Colon (tissue), 2 donors: ENCODE measurements around the gene BCAS1.
"Not testable (repeated sequence)": the region's sequence is repeated elsewhere in the genome, so short reads cannot be mapped to it uniquely, and the experiment has no call there.

Source experiments
- FAIRE-seq: peaks from 2 replicates; lab custom pipeline; 2012; peaks lifted over from hg19 to GRCh38; lab: Jason Lieb, UNC
- donor health status: control.
- donor health status: control.

BCAS1 gene

GRCh38 chr20:54015496-54015895 is 54.9 kb downstream of the BCAS1 start:
- FAIRE-seq = no peak

DNA sequence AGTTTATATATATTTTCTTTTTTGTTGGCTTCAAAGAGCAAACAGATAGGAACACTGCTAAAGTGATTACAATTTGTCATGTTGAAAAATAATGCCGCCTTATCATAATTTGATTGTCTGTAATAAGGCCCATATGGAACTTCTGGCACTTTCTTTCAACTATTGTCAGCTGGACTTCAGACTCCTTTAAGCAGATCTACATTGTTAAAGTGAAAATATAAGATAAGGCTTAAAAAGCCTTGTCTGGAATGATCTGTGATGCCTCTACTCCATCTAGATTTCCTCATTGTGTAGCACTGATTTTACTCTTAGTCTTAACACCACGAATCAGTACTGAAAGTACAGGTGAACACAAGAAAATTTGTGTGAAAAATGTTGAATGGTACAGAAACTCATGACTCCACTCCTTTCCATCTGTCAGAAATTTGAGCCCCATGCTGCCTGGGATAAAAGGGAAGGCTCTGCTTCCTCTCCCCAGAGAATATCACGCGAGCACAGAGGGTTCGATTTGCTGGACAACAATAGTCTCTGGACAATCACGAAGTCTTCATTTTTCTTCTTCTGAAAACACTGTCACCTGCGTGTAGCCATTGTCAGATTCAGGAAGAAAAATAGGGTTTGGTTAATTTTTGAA is 56.0 kb downstream of the BCAS1 start:
- no peak for FAIRE-seq

GRCh38 chr20:54013471-54013870 is 56.9 kb downstream of the BCAS1 start:
- FAIRE-seq = no peak

GRCh38 chr20:54011346-54011745 is 59.0 kb downstream of the BCAS1 start:
- no peak for FAIRE-seq

- FAIRE-seq = not testable (repeated sequence)
Observed at GRCh38 chr20:54006216-54006615, 64.2 kb downstream of the BCAS1 start.

- no peak for FAIRE-seq
Observed at GRCh38 chr20:54005524-54005923, 64.9 kb downstream of the BCAS1 start.

DNA sequence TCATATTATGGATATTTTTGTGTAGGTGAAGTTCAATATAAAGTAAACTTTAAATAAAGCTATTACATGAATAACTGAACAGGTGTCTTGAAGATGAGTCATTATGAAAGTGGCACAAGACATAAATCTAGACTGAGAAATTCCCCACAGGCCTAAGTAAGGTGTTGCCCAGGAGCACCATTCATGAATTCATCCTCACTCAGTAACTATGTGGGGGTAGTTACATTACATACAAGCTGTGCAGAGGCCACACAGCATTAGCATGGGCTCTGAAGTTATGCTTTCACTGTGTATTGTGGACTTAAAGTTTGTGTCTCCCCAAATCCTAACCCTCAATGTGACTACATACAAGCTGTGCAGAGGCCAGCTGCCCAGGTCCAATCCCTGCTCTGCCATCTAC is 65.9 kb downstream of the BCAS1 start:
- no peak for FAIRE-seq

GRCh38 chr20:54002741-54003140 is 67.7 kb downstream of the BCAS1 start:
- no peak for FAIRE-seq

- FAIRE-seq = no peak
Observed at GRCh38 chr20:54002056-54002575, 68.3 kb downstream of the BCAS1 start.

DNA sequence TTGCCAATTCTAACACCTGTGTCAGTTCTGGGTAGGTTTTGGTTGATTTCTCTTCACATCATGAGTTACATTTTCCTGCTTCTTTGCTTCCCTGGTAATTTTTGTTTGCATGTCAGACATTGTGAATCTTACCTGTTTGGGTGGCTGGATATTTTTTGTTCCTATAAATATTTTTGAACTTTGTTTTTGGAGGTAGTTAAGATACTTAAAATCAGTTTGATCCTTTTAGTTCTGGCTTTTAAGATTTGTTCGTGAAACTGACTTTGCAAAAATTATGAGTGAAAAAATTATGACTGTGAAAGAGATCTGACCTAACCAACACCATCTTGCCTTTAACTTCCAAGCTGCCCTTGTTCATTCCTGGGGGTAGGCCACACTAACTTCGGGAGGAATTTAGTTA is 69.5 kb downstream of the BCAS1 start:
- no peak for FAIRE-seq

DNA sequence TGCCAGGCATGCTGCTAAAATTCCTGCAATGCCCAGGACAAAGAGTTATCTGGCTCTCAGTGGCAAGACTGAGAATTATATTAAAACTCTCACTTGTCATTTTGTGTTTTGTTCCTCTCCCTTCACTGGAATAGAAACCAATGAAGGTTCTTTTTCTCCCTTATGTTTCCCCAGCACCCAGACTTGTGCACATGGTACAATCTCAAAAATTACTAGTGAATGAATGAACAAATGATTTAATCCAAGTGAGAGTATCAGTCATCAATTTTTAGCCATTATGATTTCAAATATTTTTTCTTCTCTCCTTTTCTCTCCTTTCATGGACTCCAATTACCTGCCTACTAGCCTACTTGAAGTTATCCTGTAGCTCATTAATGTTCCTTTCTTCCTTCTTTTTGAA is 70.1 kb downstream of the BCAS1 start:
- no peak for FAIRE-seq

DNA sequence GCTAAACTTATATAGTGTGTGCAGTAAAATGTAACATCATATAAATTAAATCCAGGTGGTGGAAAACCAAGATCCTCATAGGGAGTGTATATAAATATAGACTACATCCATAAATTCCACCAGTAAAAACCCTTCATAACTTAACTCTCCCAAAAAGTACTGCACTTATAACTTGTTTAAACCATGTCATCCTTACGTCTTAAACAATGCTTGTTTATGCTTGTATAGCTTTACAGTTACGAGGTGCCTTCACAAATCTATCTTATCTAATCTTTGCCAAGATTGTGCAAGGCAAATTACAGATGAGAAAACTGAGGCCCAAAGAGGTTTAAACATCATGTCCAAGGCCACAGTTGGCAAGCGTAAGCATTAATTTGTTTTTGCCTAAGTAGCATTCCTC is 71.3 kb downstream of the BCAS1 start:
- FAIRE-seq = no peak

DNA sequence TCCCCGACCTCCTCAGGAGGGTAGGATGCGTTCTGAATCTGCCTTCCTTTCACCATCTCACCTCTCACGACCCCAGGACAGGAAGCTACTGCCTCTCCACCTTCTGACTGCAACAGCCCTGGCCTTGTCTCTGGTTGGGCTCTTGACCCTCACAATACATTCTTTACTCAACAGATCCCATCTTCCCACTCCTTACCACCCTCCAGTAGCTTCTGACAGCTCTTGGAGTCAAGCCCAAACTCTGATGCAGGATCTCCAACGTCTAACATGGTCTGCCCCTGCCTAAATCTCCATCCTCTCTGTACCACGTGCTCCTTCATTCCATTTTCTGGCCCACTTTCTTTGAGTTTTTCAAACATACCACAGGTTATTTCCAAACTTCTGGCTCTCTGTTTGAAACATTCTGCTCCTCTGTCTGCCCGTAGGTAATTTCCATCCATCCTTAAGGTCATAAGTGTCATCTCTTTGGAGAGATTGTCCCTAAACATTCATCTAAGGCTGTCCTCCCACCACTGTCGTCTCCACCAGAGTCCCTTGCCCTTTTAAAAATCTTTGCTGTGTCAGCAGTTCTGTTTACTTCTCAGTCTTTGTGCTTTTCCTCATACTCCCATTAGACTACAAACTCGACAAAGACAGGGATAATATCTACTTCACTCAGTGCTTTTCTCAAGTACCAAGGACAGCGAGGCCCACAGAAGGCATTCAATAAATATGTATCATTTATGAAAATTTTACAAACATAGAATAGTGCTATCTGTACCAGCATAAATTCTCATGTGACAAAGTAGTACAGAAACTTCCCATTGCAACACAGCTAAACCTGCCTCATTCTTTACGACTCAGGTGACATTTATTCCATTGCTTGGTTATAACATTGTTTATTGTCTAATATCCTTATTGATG is 73.6 kb downstream of the BCAS1 start:
- no peak for FAIRE-seq

GRCh38 chr20:53995949-53996348 is 74.4 kb downstream of the BCAS1 start:
- FAIRE-seq = no peak

DNA sequence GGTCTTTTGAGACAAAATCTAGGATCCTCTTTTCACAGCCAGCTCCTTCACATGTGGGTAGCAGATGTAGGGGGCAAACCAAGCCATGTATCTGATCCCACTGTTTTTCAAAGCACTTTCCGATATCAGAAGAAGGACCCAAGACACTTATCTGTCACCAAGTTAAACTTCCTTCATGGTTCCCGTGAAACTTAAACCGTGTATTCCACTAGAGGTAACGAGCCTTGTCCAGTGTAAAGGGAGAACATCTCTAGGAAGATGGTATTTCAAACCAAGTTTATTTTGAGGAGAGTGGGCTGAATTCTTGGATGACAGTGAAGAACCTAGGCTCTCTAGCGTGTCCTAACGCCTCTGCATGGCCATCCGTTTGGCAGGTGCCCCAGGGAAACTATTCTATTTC is 76.3 kb downstream of the BCAS1 start:
- no peak for FAIRE-seq

DNA sequence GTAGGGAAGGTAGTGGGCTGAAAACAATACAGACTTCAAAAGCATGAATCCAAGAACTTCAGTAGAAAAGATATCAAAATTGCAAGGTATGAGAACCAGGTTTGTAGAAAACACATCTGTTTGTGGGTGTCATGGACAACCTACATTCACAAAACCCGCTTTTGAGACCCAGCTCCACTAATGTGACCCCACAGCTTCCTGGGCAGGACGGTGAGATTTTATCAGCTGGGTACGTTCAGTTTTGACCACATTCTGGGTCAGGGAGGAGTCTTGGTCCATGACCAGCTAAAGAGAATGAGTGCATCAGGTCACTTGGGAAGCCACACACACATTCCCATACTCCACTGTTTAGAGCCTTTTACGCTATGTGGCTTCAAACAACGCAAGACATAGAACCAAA is 77.1 kb downstream of the BCAS1 start:
- FAIRE-seq = no peak

GRCh38 chr20:53990768-53991450 is 79.5 kb downstream of the BCAS1 start:
- FAIRE-seq = no peak

DNA sequence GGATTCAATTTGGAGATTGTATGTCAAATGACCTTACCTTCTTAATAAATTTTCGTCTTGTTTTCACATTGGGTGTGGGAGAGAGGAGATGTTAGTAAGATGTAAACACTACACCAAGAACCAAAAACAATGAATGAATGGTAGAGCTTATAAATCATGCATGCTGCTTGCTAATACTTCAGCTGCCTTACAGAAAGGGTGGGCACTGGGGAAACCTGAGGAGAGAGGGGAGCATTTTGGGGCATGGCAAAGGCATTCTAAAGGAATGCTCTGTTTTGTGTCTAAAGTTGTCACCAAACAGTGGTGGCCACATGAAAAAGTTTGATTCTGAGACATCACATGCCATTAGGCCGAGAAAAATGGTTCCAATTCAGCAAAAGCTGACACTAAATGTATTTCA is 80.4 kb downstream of the BCAS1 start:
- FAIRE-seq = no peak

GRCh38 chr20:53989401-53989800 is 81.0 kb downstream of the BCAS1 start:
- FAIRE-seq = no peak

DNA sequence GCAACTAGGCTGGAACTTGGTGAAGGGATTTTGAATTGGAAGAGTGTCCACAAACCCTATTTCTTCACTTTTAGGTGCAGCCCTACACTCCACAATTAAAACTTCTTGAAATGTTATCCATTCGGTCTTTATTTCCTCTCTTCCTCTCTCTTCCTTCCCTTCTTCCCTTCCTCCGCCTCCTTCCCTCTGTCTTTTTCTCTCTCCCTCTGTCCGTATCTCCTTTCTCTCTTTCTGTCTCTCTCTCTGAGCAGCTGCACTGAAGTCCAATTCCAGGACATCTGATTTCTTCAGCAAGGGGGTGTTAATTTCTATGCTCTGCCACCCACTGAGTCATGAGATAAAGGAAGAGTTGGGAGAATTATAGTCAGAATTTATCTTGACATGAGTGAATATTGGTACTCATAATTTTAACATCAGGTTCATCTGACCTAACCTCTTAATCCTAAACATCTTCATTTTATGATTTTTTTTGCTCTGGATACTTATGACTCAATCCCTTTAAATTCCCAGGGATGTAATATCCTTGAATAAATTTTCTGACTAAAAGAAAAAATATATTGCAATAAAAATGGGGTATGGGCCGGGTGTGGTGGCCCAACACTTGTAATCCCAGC is 84.2 kb downstream of the BCAS1 start:
- no peak for FAIRE-seq

GRCh38 chr20:53985150-53985518 is 85.3 kb downstream of the BCAS1 start:
- FAIRE-seq = no peak

GRCh38 chr20:53984356-53985149 is 85.8 kb downstream of the BCAS1 start:
- FAIRE-seq = no peak
